Coronary artery (tissue), 2 donors: ENCODE measurements around the gene LRRC4C.

Experiments
- DNase-seq: peaks from one replicate; pipeline ENCODE4 v3.0.0-alpha.2; 2017; ENCODE audit warnings: low spot score
- H3K27ac ChIP-seq, 2 donors: fragments of 200-600 bp; sonication (generic); one replicate each; pipeline ENCODE4 v1.5.1; 2016 to 2019
- H3K4me3 ChIP-seq: fragments of 200-600 bp; sonication (generic); 2 replicates; pipeline ENCODE4 v1.5.1; 2016; ENCODE audit warnings: mild to moderate bottlenecking, moderate library complexity
- TF ChIP-seq, protein P1 (sequence below): fragments of 200-600 bp; sonication (generic); IDR thresholded peaks from one replicate; pipeline ENCODE4 v1.5.1; 2019; ENCODE audit warnings: antibody characterized with exemption

LRRC4C gene

DNA sequence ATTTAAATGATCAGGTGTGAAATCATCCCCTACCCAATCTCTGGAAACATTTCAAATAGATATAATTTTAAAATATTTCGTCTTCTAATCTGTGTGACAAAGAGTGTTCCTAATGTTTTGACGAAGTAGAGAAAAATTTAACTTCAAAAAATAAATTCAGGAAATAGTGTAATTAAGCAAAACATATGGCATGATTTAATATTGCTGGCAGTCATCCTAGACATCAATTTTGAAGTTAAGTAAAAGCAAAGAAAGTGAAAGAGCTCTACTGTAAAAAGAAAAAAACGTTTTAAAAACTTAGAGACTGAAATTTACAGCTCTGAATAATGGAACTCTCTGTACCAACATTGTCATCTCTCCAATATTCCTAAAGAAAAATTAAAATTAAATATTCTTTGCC is 1062.3 kb downstream of the LRRC4C start:
- H3K27ac ChIP-seq = no peak overlapping the region
- no peak overlapping the region for H3K4me3 ChIP-seq
- DNase-seq = no peak
- TF ChIP-seq, protein P1, sequence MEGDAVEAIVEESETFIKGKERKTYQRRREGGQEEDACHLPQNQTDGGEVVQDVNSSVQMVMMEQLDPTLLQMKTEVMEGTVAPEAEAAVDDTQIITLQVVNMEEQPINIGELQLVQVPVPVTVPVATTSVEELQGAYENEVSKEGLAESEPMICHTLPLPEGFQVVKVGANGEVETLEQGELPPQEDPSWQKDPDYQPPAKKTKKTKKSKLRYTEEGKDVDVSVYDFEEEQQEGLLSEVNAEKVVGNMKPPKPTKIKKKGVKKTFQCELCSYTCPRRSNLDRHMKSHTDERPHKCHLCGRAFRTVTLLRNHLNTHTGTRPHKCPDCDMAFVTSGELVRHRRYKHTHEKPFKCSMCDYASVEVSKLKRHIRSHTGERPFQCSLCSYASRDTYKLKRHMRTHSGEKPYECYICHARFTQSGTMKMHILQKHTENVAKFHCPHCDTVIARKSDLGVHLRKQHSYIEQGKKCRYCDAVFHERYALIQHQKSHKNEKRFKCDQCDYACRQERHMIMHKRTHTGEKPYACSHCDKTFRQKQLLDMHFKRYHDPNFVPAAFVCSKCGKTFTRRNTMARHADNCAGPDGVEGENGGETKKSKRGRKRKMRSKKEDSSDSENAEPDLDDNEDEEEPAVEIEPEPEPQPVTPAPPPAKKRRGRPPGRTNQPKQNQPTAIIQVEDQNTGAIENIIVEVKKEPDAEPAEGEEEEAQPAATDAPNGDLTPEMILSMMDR = no peak

- DNase-seq = no peak
- no peak overlapping the region for H3K4me3 ChIP-seq
- TF ChIP-seq, protein P1 = no peak
- no peak overlapping the region for H3K27ac ChIP-seq
Observed at GRCh38 chr11:40393511-40393910, 1065.9 kb downstream of the LRRC4C start.

DNA sequence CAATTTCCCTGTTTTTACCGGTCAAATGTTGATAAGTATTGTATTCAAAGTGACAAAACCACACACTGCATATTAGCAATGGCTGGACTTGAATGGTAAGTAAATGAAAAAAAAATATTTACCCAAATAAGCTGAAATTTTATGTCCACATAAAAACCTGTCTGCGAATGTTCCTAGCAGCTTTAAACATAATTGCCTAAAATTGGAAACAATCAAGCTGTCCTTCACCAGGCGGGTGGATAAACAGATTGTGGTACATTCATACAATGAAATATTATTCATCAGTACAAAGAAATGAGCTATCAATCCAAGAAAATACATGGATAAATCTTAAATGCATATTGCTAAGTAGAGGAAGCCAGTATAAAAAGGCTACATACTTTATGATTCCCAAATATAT is 1067.8 kb downstream of the LRRC4C start:
- DNase-seq = no peak
- TF ChIP-seq, protein P1 = no peak
- H3K27ac ChIP-seq = no peak overlapping the region
- H3K4me3 ChIP-seq = no peak overlapping the region

DNA sequence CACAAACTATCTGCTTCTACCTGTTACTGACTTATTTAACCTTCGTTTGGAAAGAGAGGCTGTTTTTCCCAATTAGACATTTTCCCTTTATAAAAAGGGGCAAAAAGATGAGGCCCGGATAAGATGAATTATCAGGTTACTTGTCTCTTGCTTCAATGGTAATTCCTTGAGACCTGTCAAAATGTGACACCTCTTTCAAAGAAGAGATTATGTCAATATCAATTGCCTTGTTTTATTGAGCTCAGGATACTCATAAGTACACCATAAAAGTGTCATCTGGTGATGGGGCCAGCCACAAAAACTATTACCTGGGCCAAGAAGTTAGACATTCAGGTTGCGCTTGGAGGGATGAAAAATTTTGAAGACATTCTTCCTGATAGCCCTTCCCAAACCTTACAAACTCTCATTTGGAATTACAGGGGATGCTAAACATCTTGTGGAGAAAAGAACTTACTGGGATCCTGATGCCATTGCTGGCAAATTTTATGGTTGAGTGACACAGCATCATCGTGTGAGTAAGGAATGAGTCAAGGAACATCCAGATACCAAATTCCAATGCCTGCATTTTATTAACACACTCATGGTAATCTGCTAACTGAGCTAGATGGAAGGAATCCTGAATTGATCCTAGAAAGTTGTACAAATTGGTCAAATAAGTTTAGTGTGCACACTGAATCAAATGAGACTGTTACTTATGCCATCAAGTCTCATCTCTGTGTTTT is 1071.2 kb downstream of the LRRC4C start:
- no peak for DNase-seq

DNA sequence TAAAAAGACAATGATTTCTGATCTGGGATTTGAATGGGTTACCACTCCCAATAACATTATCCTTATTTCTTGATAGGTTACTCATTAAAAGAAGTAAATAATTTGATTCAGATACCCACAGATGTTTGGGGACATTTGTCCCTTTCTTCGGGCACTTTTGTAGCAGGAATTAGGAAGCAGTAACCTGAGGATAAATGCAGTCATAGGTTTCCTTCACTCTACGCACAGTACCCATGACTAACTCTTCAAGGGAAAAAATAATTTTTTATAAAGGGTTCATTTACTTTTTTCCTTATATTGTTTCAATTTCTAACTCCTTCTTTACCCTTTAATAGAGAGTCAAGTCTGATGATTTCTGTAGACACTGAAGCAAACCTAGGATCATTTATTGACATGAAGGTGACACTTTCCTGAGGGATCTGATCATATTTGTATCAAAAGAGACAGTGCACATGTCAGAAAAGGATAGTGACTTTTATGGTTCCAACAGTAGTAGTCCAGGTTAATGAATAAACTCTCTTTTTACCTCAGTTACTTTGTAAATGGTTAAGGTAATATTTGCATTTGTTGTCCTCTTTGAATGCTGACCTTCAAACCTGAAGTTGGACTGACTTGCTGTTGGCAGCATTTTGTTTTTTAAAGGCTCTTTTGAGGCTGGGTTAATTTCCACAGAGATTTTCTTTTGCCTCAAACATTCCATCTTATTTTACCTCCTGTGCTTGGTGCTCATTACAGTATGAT is 1072.0 kb downstream of the LRRC4C start:
- TF ChIP-seq, protein P1 = no peak
- H3K27ac ChIP-seq = no peak overlapping the region
- H3K4me3 ChIP-seq = no peak overlapping the region
- DNase-seq = no peak

More for the DNA sequence above, 1071.2 kb downstream of the LRRC4C start:
- H3K4me3 ChIP-seq = no peak overlapping the region
- TF ChIP-seq, protein P1 = no peak
- H3K27ac ChIP-seq = no peak overlapping the region

DNA sequence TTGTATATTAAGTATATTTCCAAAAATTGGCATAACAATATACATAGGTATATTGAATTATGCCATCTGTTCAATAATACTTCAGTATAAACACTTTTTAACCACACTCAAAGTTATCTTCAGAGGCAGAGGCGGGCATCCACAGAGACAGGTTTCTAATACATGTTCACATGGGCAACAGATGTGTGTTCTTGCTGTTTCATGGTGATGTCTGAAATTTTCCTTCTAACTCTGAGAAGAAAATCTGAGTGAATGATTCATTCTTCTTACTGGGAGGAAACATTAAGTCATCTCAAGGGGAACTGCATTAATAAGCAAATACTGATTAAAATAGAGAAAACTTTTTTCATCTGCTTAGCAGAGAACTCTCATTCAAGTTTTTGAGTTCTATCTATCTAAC is 1074.5 kb downstream of the LRRC4C start:
- H3K27ac ChIP-seq = no peak overlapping the region
- DNase-seq = no peak
- TF ChIP-seq, protein P1 = no peak
- no peak overlapping the region for H3K4me3 ChIP-seq

GRCh38 chr11:40381481-40381880 is 1078.0 kb downstream of the LRRC4C start:
- TF ChIP-seq, protein P1 = no peak
- H3K4me3 ChIP-seq = no peak overlapping the region
- no peak for DNase-seq
- H3K27ac ChIP-seq = no peak overlapping the region
